GM23338 (cell line): Measurements from ENCODE around the gene RICTOR. TPM values are rescaled to one million over a fixed set of nuclear protein-coding genes. Genes with fewer than 3 reads are reported as not detected.
A peak's percentile ranks its signal among the peaks of the same experiment; 100 is the strongest.

ENCODE experiments used
- ATAC-seq: fragments of 200-7000 bp; cut with Tn5 transposase; 3 replicates; pipeline ENCODE4 v1.9.1; 2020
- DNase-seq: peaks from one replicate; pipeline ENCODE4 v3.0.0-alpha.2; 2015; ENCODE audit warnings: low spot score
- H2AFZ ChIP-seq: fragments of 200-600 bp; sonication (generic); 2 replicates; pipeline ENCODE4 v1.8.0; 2016; ENCODE audit warnings: antibody characterized with exemption, mild to moderate bottlenecking, moderate library complexity
- H3F3A ChIP-seq: fragments of 200-600 bp; sonication (generic); replicated peaks from 2 replicates; pipeline ENCODE4 v1.8.0; 2017; ENCODE audit warnings: antibody characterized with exemption, mixed run types, low read depth
- H3K27ac ChIP-seq: fragments of 200-600 bp; sonication (generic); 2 replicates; pipeline ENCODE4 v1.6.1; 2016; ENCODE audit warnings: low read depth
- H3K27me3 ChIP-seq: fragments of 200-600 bp; sonication (generic); 2 replicates; pipeline ENCODE4 v1.8.0; 2016; ENCODE audit warnings: mild to moderate bottlenecking, mixed run types, moderate library complexity; ENCODE audit not compliant: insufficient read depth
- H3K36me3 ChIP-seq: fragments of 200-600 bp; sonication (generic); 2 replicates; pipeline ENCODE4 v1.8.0; 2016; ENCODE audit warnings: mild to moderate bottlenecking; ENCODE audit not compliant: insufficient read depth
- H3K4me1 ChIP-seq: fragments of 200-600 bp; sonication (generic); 2 replicates; pipeline ENCODE4 v1.8.0; 2016; ENCODE audit warnings: mild to moderate bottlenecking, moderate library complexity; ENCODE audit not compliant: insufficient read depth
- H3K4me2 ChIP-seq: fragments of 200-600 bp; sonication (generic); 2 replicates; pipeline ENCODE4 v1.7.1; 2017; ENCODE audit warnings: mixed run types
- H3K4me3 ChIP-seq: fragments of 200-600 bp; sonication (generic); 2 replicates; pipeline ENCODE4 v1.6.1; 2016; ENCODE audit warnings: mixed run types
- H3K79me2 ChIP-seq: fragments of 200-600 bp; sonication (generic); replicated peaks from 2 replicates; pipeline ENCODE4 v1.8.0; 2017; ENCODE audit warnings: mild to moderate bottlenecking; ENCODE audit not compliant: insufficient read depth
- H3K9me2 ChIP-seq: fragments of 200-600 bp; sonication (generic); 2 replicates; pipeline ENCODE4 v1.8.0; 2017; ENCODE audit not compliant: insufficient read depth
- H4K20me1 ChIP-seq: fragments of 200-600 bp; sonication (generic); replicated peaks from 2 replicates; pipeline ENCODE4 v1.8.0; 2017; ENCODE audit warnings: mild to moderate bottlenecking; ENCODE audit not compliant: insufficient read depth
- H3K27ac Mint-ChIP-seq: 2 replicates; pipeline ENCODE4 v1.8.0; 2020; ENCODE audit warnings: inconsistent platforms, mild to moderate bottlenecking, moderate library complexity, mixed read lengths
- H3K27me3 Mint-ChIP-seq: 3 replicates; pipeline ENCODE4 v1.8.0; 2022; ENCODE audit warnings: low read depth, mild to moderate bottlenecking, moderate library complexity, mixed read lengths, inconsistent platforms; ENCODE audit not compliant: insufficient read depth, poor library complexity
- H3K36me3 Mint-ChIP-seq: 3 replicates; pipeline ENCODE4 v1.8.0; 2021; ENCODE audit warnings: low read depth, mild to moderate bottlenecking, inconsistent platforms, moderate library complexity, mixed read lengths
- H3K4me1 Mint-ChIP-seq: 3 replicates; pipeline ENCODE4 v1.8.0; 2020; ENCODE audit warnings: mild to moderate bottlenecking, inconsistent platforms, mixed read lengths
- H3K4me3 Mint-ChIP-seq: 3 replicates; pipeline ENCODE4 v1.8.0; 2021; ENCODE audit warnings: moderate library complexity, mild to moderate bottlenecking, inconsistent platforms, mixed read lengths
- H3K9me3 Mint-ChIP-seq: 3 replicates; pipeline ENCODE4 v1.8.0; 2020; ENCODE audit warnings: moderate library complexity, mild to moderate bottlenecking, inconsistent platforms, mixed read lengths
- CREB1 ChIP-seq: fragments of 250-450 bp; sonication (Bioruptor Pico); IDR thresholded peaks from 2 replicates; pipeline ENCODE4 v1.5.0; 2020; ENCODE audit warnings: low read depth, mild to moderate bottlenecking, moderate library complexity
- CTCF ChIP-seq, 2 experiments: fragments of 200-600 bp in 1 of 2; sonication (generic) in 1 of 2; conservative IDR thresholded peaks; 2 replicates each; pipeline versions ENCODE4 v1.5.1 to v1.6.1; 2016 to 2017; ENCODE audit warnings: antibody characterized with exemption in 2 of 2, low read depth in 2 of 2, mild to moderate bottlenecking in 2 of 2, moderate library complexity in 1 of 2
- EZH2 ChIP-seq: fragments of 200-600 bp; sonication (generic); IDR thresholded peaks from one replicate; pipeline ENCODE4 v1.8.0; 2017; ENCODE audit warnings: antibody characterized with exemption, mild to moderate bottlenecking, low read depth; ENCODE audit not compliant: unreplicated experiment
- EZH2phosphoT487 ChIP-seq: fragments of 200-600 bp; sonication (generic); IDR thresholded peaks from one replicate; pipeline ENCODE4 v1.8.1; 2018; ENCODE audit warnings: antibody characterized with exemption; ENCODE audit not compliant: unreplicated experiment
- JUNB ChIP-seq: IDR thresholded peaks from one replicate; pipeline ENCODE4 v1.6.1; 2016; ENCODE audit warnings: antibody characterized with exemption; ENCODE audit not compliant: unreplicated experiment
- NANOG ChIP-seq: IDR thresholded peaks from 2 replicates; pipeline ENCODE4 v1.6.1; 2016; ENCODE audit warnings: antibody characterized with exemption, borderline replicate concordance
- POLR2AphosphoS5 ChIP-seq: IDR thresholded peaks from 2 replicates; pipeline ENCODE4 v1.6.1; 2016; ENCODE audit warnings: antibody characterized with exemption, low read depth
- STAT1 ChIP-seq: IDR thresholded peaks from one replicate; pipeline ENCODE4 v1.6.1; 2016; ENCODE audit warnings: antibody characterized with exemption; ENCODE audit not compliant: unreplicated experiment
- ZNF331 ChIP-seq: fragments of 250-450 bp; sonication (Bioruptor Pico); IDR thresholded peaks from 2 replicates; pipeline ENCODE4 v1.5.0; 2020; ENCODE audit warnings: low read depth, mild to moderate bottlenecking, moderate library complexity
- ZNF462 ChIP-seq: fragments of 250-450 bp; sonication (Bioruptor Pico); IDR thresholded peaks from 2 replicates; pipeline ENCODE4 v1.5.0; 2020; ENCODE audit warnings: mild to moderate bottlenecking, moderate library complexity
- polyA plus RNA-seq: library from polyadenylated mRNA; unstranded; fragments of >200 nt; fragmentation: Nextera tagmentation; extraction: Ambion mirVana; gene quantifications from 2 replicates; pipeline ENCODE4 v1.2.1, GENCODE V29; 2016
- total RNA-seq: library from RNA; depleted of rRNA; stranded (reverse); fragments of >200 nt; shearing (Covaris generic); gene quantifications from 2 replicates; pipeline ENCODE4 v1.2.3, GENCODE V29; 2014

RICTOR gene
- total and polyA plus RNA-seq, 2 experiments from 2014 or later = 9.9 to 27.4 TPM

- H3K79me2 ChIP-seq = peaks cover 52% of the 10 kb centered on the region
- H3K27me3 Mint-ChIP-seq = peaks cover 6% of the 10 kb centered on the region
- peaks cover 41% of the 10 kb centered on the region for H3K4me1 ChIP-seq
Observed at GRCh38 chr5:39072925-39073766, 1.1 kb downstream of the RICTOR start.

GRCh38 chr5:39068099-39068498 lies 6.1 kb downstream of the RICTOR start:
- Histone ChIP-seq H3K4me3 (peak overlapping the region; percentile 17), H3K4me2 (peak overlapping the region; percentile 50), H4K20me1 (0 out of 2 replicates have a peak, but pooled peaks cover 2% of the 10 kb centered on the region), H3K27ac (peak overlapping the region; percentile 21; the same call in 1 of the 2 replicates), H3K36me3 (peaks cover 16% of the 10 kb centered on the region; the same call in 1 of the 2 replicates), H3K4me1 (peaks cover 59% of the 10 kb centered on the region), H3F3A (no peaks in the 10 kb centered on the region), H2AFZ (no peak overlapping the region), H3K27me3 (no peaks in the 10 kb centered on the region), H3K9me2 (no peaks in the 10 kb centered on the region), H3K79me2 (peaks cover 98% of the 10 kb centered on the region)
- H3K9me3 Mint-ChIP-seq = peaks cover 29% of the 10 kb centered on the region
- H3K36me3 Mint-ChIP-seq = peaks cover 35% of the 10 kb centered on the region
- H3K4me1 Mint-ChIP-seq = peaks cover 43% of the 10 kb centered on the region
- DNase-seq (no peak), ATAC-seq (no peak)
- H3K4me3 Mint-ChIP-seq = no peak overlapping the region
- H3K27me3 Mint-ChIP-seq = peaks cover 9% of the 10 kb centered on the region
- H3K27ac Mint-ChIP-seq = 0 out of 2 replicates have a peak overlapping the region, but pooled peaks have one; percentile 9
- TF ChIP-seq JUNB (no peak), CTCF (conservative IDR thresholded peaks at IDR 0.05; ENCODE audit: low read depth in 2 of 2) (no peak), POLR2AphosphoS5 (no peak), ZNF462 (CRISPR knock-in tag) (no peak), NANOG (no peak), EZH2 (no peak), EZH2phosphoT487 (no peak), CREB1 (CRISPR knock-in tag) (no peak)

More at GRCh38 chr5:39072925-39073766, 1.1 kb downstream of the RICTOR start:
- peak; percentile 37 for ATAC-seq
- Histone ChIP-seq H3K4me2 (peak overlapping the region; percentile 85), H4K20me1 (0 out of 2 replicates have a peak, but pooled peaks cover 2% of the 10 kb centered on the region), H3K9me2 (no peaks in the 10 kb centered on the region), H3K27ac (peak overlapping the region; percentile 97), H3F3A (no peaks in the 10 kb centered on the region), H3K4me3 (peak overlapping the region; percentile 79), H2AFZ (no peak overlapping the region), H3K27me3 (no peaks in the 10 kb centered on the region), H3K36me3 (no peaks in the 10 kb centered on the region)
- peaks cover 42% of the 10 kb centered on the region for H3K4me1 Mint-ChIP-seq
- H3K36me3 Mint-ChIP-seq = no peaks in the 10 kb centered on the region; the same call in 1 of the 3 replicates
- peak; percentile 76 for DNase-seq
- TF ChIP-seq ZNF331 (CRISPR knock-in tag) (no peak), POLR2AphosphoS5 (0 out of 2 replicates have a peak, but pooled peaks have one; percentile 39), STAT1 (no peak), EZH2 (no peak)
- 0 out of 3 replicates have a peak, but pooled peaks cover 4% of the 10 kb centered on the region for H3K9me3 Mint-ChIP-seq
- peak overlapping the region; percentile 95 for H3K4me3 Mint-ChIP-seq
- peak overlapping the region; percentile 97 for H3K27ac Mint-ChIP-seq
